GM06990 (cell line): ENCODE results near the gene TCF7L1.

Source experiments
- DNase-seq: peaks from one replicate; pipeline ENCODE4 v3.0.0-alpha.2; 2011; ENCODE audit not compliant: insufficient read length; ENCODE audit errors: extremely low read depth
- H3K27me3 ChIP-seq: replicated peaks from 2 replicates; pipeline ENCODE4 v1.6.0; 2011; ENCODE audit warnings: low read length; ENCODE audit not compliant: control insufficient read depth, insufficient read depth
- H3K36me3 ChIP-seq: 2 replicates; pipeline ENCODE4 v1.5.1; 2011; ENCODE audit warnings: low read length; ENCODE audit not compliant: control insufficient read depth, insufficient read depth
- H3K4me3 ChIP-seq: replicated peaks from 2 replicates; pipeline ENCODE4 v1.5.1; 2011; ENCODE audit warnings: low read depth, mild to moderate bottlenecking, control low read depth, low read length
- CTCF ChIP-seq: IDR thresholded peaks from 2 replicates; pipeline ENCODE4 v1.5.1; 2011; ENCODE audit warnings: low read length, control low read depth, mild to moderate bottlenecking, inconsistent platforms; ENCODE audit not compliant: insufficient read depth, poor library complexity, severe bottlenecking

TCF7L1 gene

GRCh38 chr2:85354286-85355072, 221.3 kb downstream of the TCF7L1 start, which contains the start of the genes ELMOD3 and RETSAT:
Gene ELMOD3 (plus strand): TSS chr2:85354769. CDS start chr2:85357199, 2,430 bp downstream.
Gene RETSAT (minus strand): TSS chr2:85354528. CDS start chr2:85354507, 21 bp downstream.
- DNase-seq = peak; percentile 93
- Histone ChIP-seq H3K27me3 (no peaks in the 10 kb centered on the region), H3K4me3 (peak within 1 kb of the TSS; percentile 93), H3K36me3 (peaks cover 18% of the 10 kb centered on the region)
- TF ChIP-seq CTCF = no peak

DNA sequence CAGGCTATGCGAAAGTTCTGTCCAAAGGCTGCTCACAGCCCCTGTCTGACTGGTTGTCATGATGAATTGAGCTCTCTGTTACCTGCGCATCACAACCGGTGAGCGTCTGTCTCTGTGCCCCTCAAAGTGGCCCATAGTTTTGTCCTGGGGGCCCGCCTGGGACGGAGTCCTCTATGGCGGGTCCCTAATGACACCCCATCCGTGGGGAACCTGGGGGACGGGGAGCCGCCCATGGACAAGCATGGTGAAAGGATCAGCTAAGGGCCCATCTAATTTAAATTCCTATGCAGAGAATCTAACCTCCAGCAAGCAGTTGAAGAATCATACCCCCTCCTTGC, 221.8 kb downstream of the TCF7L1 start:
- DNase-seq = no peak
- Histone ChIP-seq H3K4me3 (peak overlapping the region; percentile 93), H3K27me3 (no peaks in the 10 kb centered on the region), H3K36me3 (peaks cover 13% of the 10 kb centered on the region)
- TF ChIP-seq CTCF = no peak

DNA sequence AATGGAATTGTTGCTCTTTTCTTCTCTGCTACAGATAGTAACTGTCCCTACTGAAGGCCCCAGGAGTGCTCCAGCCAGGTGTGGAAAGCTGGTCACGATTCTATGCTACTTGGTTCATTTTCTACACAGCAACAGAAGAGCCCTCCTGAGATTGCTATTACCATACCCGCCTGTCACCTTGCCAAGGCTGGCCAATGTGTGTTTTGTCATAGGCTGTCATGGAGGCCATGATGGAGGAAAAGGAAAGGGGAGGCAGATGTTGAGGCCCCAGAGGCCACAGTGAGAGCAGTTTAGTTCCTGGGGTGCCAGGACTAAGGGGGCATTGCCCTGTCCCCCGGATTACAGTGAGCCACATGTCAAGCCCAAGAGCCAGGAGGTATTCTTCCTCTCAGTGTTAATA, 222.3 kb downstream of the TCF7L1 start:
- H3K36me3 ChIP-seq = peaks cover 11% of the 10 kb centered on the region
- H3K4me3 ChIP-seq = peak overlapping the region; percentile 93
- TF ChIP-seq CTCF = no peak
- DNase-seq = no peak
- no peaks in the 10 kb centered on the region for H3K27me3 ChIP-seq

- Histone ChIP-seq H3K27me3 (no peaks in the 10 kb centered on the region), H3K4me3 (no peak overlapping the region), H3K36me3 (peaks cover 7% of the 10 kb centered on the region)
- no peak for DNase-seq
- no peak for TF ChIP-seq CTCF
Observed at GRCh38 chr2:85356186-85356585, 223.0 kb downstream of the TCF7L1 start.

DNA sequence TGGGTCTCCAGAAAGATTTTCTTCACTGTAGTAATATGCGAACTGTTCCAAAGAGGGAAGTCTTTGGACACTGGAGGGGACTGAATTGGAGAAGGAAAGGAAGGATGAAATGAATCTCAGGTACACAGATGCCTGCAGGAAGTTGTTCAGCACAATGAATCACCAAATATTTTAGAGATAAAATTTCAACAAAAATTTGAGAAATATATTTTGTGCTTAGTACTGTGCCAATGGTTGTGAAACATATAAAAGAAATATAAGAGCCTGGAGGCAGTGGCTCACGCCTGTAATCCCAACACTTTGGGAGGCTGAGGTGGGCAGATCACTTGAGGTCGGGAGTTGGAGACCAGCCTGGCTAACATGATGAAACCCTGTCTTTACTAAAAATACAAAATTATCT, 224.5 kb downstream of the TCF7L1 start:
- Histone ChIP-seq H3K4me3 (no peak overlapping the region), H3K27me3 (no peaks in the 10 kb centered on the region), H3K36me3 (peaks cover 4% of the 10 kb centered on the region)
- no peak for DNase-seq
- no peak for TF ChIP-seq CTCF
